ENCODE measurements around the gene LSG1. TPM values are rescaled to one million over a fixed set of nuclear protein-coding genes. Genes with fewer than 3 reads are reported as not detected.

Gene LSG1
- total RNA-seq, 1 donor from 2014 or later: 20.4 TPM

- Mint-ChIP-seq H3K4me3 (ENCODE audit: unreplicated experiment) (no peak overlapping the region), H3K27ac (ENCODE audit: unreplicated experiment) (no peak overlapping the region), H3K4me1 (ENCODE audit: low read depth) (no peaks in the 10 kb centered on the region), H3K36me3 (ENCODE audit: low read depth) (peaks cover 26% of the 10 kb centered on the region), H3K27me3 (ENCODE audit: low read depth) (no peaks in the 10 kb centered on the region), H3K9me3 (ENCODE audit: low read depth) (no peaks in the 10 kb centered on the region)
- DNase-seq (ENCODE audit: low spot score): peak; percentile 68
- TF ChIP-seq CTCF (IDR thresholded peaks at IDR 0.05): no peak
Observed at GRCh38 chr3:194622621-194623340, 49.2 kb downstream of the LSG1 start.

GRCh38 chr3:194621947-194622346 is 50.0 kb downstream of the LSG1 start:
- Mint-ChIP-seq H3K4me3 (ENCODE audit: unreplicated experiment) (no peak overlapping the region), H3K27me3 (ENCODE audit: low read depth) (no peaks in the 10 kb centered on the region), H3K27ac (ENCODE audit: unreplicated experiment) (no peak overlapping the region), H3K4me1 (ENCODE audit: low read depth) (no peaks in the 10 kb centered on the region), H3K36me3 (ENCODE audit: low read depth) (peaks cover 22% of the 10 kb centered on the region), H3K9me3 (ENCODE audit: low read depth) (no peaks in the 10 kb centered on the region)
- no peak for TF ChIP-seq CTCF (IDR thresholded peaks at IDR 0.05)
- DNase-seq (ENCODE audit: low spot score): peak; percentile 54

DNA sequence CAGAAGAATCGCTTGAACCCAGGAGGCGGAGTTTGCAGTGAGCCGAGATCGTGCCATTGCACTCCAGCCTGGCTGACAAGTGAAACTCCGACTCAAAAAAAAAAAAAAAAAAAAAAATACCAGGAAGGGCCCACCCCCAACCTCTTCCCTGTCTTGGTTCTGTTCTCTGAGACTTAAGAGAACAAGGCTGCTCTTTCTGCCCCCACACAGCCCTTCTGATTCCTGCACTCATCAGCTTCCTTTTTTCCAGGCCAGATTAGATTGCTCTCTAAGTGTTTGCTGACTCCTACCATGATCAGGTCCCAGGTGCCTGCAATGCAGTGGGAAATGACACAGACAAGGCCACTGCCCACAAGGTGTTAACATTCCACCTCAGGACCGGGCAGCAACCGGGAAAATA is 51.8 kb downstream of the LSG1 start:
- H3K4me1 Mint-ChIP-seq (ENCODE audit: low read depth): no peaks in the 10 kb centered on the region
- H3K9me3 Mint-ChIP-seq (ENCODE audit: low read depth): no peaks in the 10 kb centered on the region
- no peak overlapping the region for H3K27ac Mint-ChIP-seq (ENCODE audit: unreplicated experiment)
- peaks cover 16% of the 10 kb centered on the region for H3K36me3 Mint-ChIP-seq (ENCODE audit: low read depth)
- no peak for DNase-seq (ENCODE audit: low spot score)
- TF ChIP-seq CTCF (IDR thresholded peaks at IDR 0.05): no peak
- H3K27me3 Mint-ChIP-seq (ENCODE audit: low read depth): no peaks in the 10 kb centered on the region
- no peak overlapping the region for H3K4me3 Mint-ChIP-seq (ENCODE audit: unreplicated experiment)

DNA sequence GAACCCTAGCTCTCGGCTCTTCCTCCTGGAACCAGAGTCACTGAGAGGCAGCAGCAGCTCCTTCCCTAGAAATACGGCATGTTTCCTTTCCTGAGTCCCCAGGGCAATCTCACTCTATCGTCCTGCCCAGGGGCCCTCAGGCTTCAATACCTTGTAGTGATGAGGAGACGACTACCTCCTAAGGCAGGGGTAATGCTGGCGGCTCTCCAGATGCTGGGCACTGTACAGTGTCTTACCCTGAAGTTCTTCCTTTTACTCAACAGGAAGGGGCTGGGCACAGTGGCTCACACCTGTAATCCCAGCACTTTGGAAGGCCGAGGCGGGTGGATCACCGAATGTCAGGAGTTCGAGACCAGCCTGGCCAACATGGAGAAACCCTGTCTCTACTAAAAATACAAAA is 52.2 kb downstream of the LSG1 start:
- no peak overlapping the region for H3K4me3 Mint-ChIP-seq (ENCODE audit: unreplicated experiment)
- H3K36me3 Mint-ChIP-seq (ENCODE audit: low read depth): peaks cover 14% of the 10 kb centered on the region
- H3K27me3 Mint-ChIP-seq (ENCODE audit: low read depth): no peaks in the 10 kb centered on the region
- no peaks in the 10 kb centered on the region for H3K4me1 Mint-ChIP-seq (ENCODE audit: low read depth)
- no peak for TF ChIP-seq CTCF (IDR thresholded peaks at IDR 0.05)
- no peak overlapping the region for H3K27ac Mint-ChIP-seq (ENCODE audit: unreplicated experiment)
- H3K9me3 Mint-ChIP-seq (ENCODE audit: low read depth): no peaks in the 10 kb centered on the region
- no peak for DNase-seq (ENCODE audit: low spot score)

GRCh38 chr3:194618858-194619608 is 53.0 kb downstream of the LSG1 start:
- no peaks in the 10 kb centered on the region for H3K9me3 Mint-ChIP-seq (ENCODE audit: low read depth)
- no peak for TF ChIP-seq CTCF (IDR thresholded peaks at IDR 0.05)
- no peaks in the 10 kb centered on the region for H3K4me1 Mint-ChIP-seq (ENCODE audit: low read depth)
- H3K4me3 Mint-ChIP-seq (ENCODE audit: unreplicated experiment): no peak overlapping the region
- no peak overlapping the region for H3K27ac Mint-ChIP-seq (ENCODE audit: unreplicated experiment)
- peak; percentile 60 for DNase-seq (ENCODE audit: low spot score)
- peaks cover 14% of the 10 kb centered on the region for H3K36me3 Mint-ChIP-seq (ENCODE audit: low read depth)
- no peaks in the 10 kb centered on the region for H3K27me3 Mint-ChIP-seq (ENCODE audit: low read depth)

All from chondrocyte (in vitro differentiated cells).